KMS-11 (cell line): ENCODE data around the gene NRG3.

Source experiments
- H2AFZ ChIP-seq: fragments of 200-600 bp; sonication (generic); 2 replicates; pipeline ENCODE4 v1.6.1; 2016; ENCODE audit warnings: antibody characterized with exemption, mixed run types, low read depth
- H3K27ac ChIP-seq: fragments of 200-600 bp; sonication (generic); 2 replicates; pipeline ENCODE4 v1.6.1; 2016; ENCODE audit warnings: mild to moderate bottlenecking, mixed run types
- H3K27me3 ChIP-seq: fragments of 200-600 bp; sonication (generic); 2 replicates; pipeline ENCODE4 v1.6.1; 2017; ENCODE audit warnings: mild to moderate bottlenecking, low read depth, mixed run types, moderate library complexity; ENCODE audit not compliant: insufficient read depth
- H3K36me3 ChIP-seq: fragments of 200-600 bp; sonication (generic); 2 replicates; pipeline ENCODE4 v1.6.1; 2017; ENCODE audit warnings: mild to moderate bottlenecking, mixed run types; ENCODE audit not compliant: insufficient read depth
- H3K4me1 ChIP-seq: fragments of 200-600 bp; sonication (generic); 2 replicates; pipeline ENCODE4 v1.6.1; 2016; ENCODE audit warnings: mild to moderate bottlenecking, low read depth, mixed run types; ENCODE audit not compliant: poor library complexity, severe bottlenecking
- H3K4me2 ChIP-seq: fragments of 200-600 bp; sonication (generic); 2 replicates; pipeline ENCODE4 v1.7.0; 2016; ENCODE audit warnings: mild to moderate bottlenecking, mixed run types
- H3K4me3 ChIP-seq: fragments of 200-600 bp; sonication (generic); IDR thresholded peaks from 2 replicates; pipeline ENCODE4 v1.6.1; 2017; ENCODE audit warnings: low read depth, low read length, mixed read lengths; ENCODE audit not compliant: insufficient read depth
- H3K79me2 ChIP-seq: fragments of 200-600 bp; sonication (generic); 2 replicates; pipeline ENCODE4 v1.6.1; 2016; ENCODE audit warnings: low read depth, mixed run types; ENCODE audit not compliant: insufficient read depth
- H3K9ac ChIP-seq: fragments of 200-600 bp; sonication (generic); 2 replicates; pipeline ENCODE4 v1.6.1; 2016; ENCODE audit warnings: mild to moderate bottlenecking, mixed run types
- H4K20me1 ChIP-seq: fragments of 200-600 bp; sonication (generic); 2 replicates; pipeline ENCODE4 v1.6.1; 2016; ENCODE audit warnings: mild to moderate bottlenecking, mixed run types; ENCODE audit not compliant: insufficient read depth
- TF ChIP-seq, protein P1 (sequence below): fragments of 200-600 bp; sonication (generic); conservative IDR thresholded peaks from 2 replicates; pipeline ENCODE4 v1.6.1; 2017; ENCODE audit warnings: low read depth, mild to moderate bottlenecking, antibody characterized with exemption, low read length, moderate library complexity, mixed read lengths

NRG3 gene

GRCh38 chr10:82924711-82925110 is 1049.7 kb downstream of the NRG3 start:
- Histone ChIP-seq H3K27ac (no peak overlapping the region), H3K4me1 (no peaks in the 10 kb centered on the region), H3K27me3 (no peaks in the 10 kb centered on the region), H3K36me3 (no peaks in the 10 kb centered on the region), H4K20me1 (no peaks in the 10 kb centered on the region), H2AFZ (no peak overlapping the region), H3K4me3 (no peak overlapping the region), H3K79me2 (no peaks in the 10 kb centered on the region), H3K4me2 (no peak overlapping the region), H3K9ac (no peak overlapping the region)
- TF ChIP-seq, protein P1, sequence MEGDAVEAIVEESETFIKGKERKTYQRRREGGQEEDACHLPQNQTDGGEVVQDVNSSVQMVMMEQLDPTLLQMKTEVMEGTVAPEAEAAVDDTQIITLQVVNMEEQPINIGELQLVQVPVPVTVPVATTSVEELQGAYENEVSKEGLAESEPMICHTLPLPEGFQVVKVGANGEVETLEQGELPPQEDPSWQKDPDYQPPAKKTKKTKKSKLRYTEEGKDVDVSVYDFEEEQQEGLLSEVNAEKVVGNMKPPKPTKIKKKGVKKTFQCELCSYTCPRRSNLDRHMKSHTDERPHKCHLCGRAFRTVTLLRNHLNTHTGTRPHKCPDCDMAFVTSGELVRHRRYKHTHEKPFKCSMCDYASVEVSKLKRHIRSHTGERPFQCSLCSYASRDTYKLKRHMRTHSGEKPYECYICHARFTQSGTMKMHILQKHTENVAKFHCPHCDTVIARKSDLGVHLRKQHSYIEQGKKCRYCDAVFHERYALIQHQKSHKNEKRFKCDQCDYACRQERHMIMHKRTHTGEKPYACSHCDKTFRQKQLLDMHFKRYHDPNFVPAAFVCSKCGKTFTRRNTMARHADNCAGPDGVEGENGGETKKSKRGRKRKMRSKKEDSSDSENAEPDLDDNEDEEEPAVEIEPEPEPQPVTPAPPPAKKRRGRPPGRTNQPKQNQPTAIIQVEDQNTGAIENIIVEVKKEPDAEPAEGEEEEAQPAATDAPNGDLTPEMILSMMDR = no peak

DNA sequence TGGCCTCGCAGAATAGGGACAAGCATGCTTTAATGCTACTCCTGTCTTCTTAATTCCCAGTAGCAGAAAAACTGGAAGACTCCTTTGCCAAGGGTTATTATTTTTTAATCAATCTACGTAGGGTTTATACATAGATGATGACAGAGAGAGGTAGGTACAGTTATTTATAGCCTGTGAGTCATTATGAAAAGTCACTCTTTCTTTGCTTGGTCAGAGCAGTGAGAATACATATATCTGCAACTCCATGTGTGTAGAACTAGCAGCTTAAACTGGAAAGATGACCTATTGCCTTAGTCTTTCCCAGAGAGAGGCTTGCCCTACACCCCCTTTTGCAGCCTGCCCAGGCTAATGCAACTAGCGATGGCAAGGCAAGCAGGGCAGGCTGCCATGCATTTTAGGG is 1050.6 kb downstream of the NRG3 start:
- H3K36me3 ChIP-seq = no peaks in the 10 kb centered on the region

GRCh38 chr10:82932451-82932850 is 1057.5 kb downstream of the NRG3 start:
- H3K9ac ChIP-seq = no peak overlapping the region
- no peak overlapping the region for H3K27ac ChIP-seq
- H3K36me3 ChIP-seq = no peaks in the 10 kb centered on the region
- H3K27me3 ChIP-seq = no peaks in the 10 kb centered on the region
- H4K20me1 ChIP-seq = no peaks in the 10 kb centered on the region
- H3K4me1 ChIP-seq = no peaks in the 10 kb centered on the region
- H3K79me2 ChIP-seq = no peaks in the 10 kb centered on the region
- TF ChIP-seq, protein P1 = no peak
- H3K4me3 ChIP-seq = no peak overlapping the region
- H2AFZ ChIP-seq = no peak overlapping the region
- no peak overlapping the region for H3K4me2 ChIP-seq

More for the DNA sequence above, 1050.6 kb downstream of the NRG3 start:
- Histone ChIP-seq H3K4me1 (no peaks in the 10 kb centered on the region), H3K4me2 (no peak overlapping the region), H2AFZ (no peak overlapping the region), H4K20me1 (no peaks in the 10 kb centered on the region), H3K27ac (no peak overlapping the region), H3K4me3 (no peak overlapping the region), H3K27me3 (no peaks in the 10 kb centered on the region), H3K9ac (no peak overlapping the region), H3K79me2 (no peaks in the 10 kb centered on the region)
- TF ChIP-seq, protein P1 = no peak

DNA sequence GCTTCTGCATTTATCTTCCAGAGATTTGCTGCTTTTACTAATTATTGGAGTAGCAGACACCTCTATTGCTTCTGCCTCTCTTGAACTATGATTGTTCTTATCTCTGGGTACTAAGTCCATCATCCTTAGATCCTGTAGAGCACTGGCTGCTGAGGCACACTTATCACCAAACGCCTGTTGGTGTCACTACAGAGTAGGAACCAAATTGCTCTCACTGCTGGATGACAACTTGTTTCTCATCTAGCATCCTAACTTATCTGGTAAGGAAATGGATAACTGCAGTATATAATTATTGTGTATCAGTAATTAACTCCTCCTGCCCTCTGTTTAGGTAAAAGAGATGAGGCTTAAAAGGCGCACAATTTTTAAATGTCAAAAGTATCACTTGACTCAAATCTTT is 1059.4 kb downstream of the NRG3 start:
- Histone ChIP-seq H3K27me3 (no peaks in the 10 kb centered on the region), H3K27ac (no peak overlapping the region), H4K20me1 (no peaks in the 10 kb centered on the region), H3K4me3 (no peak overlapping the region), H3K79me2 (no peaks in the 10 kb centered on the region), H2AFZ (no peak overlapping the region), H3K4me2 (no peak overlapping the region), H3K4me1 (no peaks in the 10 kb centered on the region), H3K36me3 (no peaks in the 10 kb centered on the region), H3K9ac (no peak overlapping the region)
- TF ChIP-seq, protein P1 = no peak
